ENCODE measurements around the gene GPR78. TPM values are rescaled to one million over a fixed set of nuclear protein-coding genes. Genes with fewer than 3 reads are reported as not detected.

The GPR78 gene
- total RNA-seq, 1 donor from 2014 or later: 3.2 TPM

GRCh38 chr4:8609406-8609805 lies 29.2 kb downstream of the GPR78 start:
- no peak overlapping the region for H3K27ac Mint-ChIP-seq
- H3K4me1 Mint-ChIP-seq: no peaks in the 10 kb centered on the region
- no peak overlapping the region for H3K4me3 Mint-ChIP-seq
- H3K27me3 Mint-ChIP-seq (ENCODE audit: low read depth): no peaks in the 10 kb centered on the region
- TF ChIP-seq, protein P1, sequence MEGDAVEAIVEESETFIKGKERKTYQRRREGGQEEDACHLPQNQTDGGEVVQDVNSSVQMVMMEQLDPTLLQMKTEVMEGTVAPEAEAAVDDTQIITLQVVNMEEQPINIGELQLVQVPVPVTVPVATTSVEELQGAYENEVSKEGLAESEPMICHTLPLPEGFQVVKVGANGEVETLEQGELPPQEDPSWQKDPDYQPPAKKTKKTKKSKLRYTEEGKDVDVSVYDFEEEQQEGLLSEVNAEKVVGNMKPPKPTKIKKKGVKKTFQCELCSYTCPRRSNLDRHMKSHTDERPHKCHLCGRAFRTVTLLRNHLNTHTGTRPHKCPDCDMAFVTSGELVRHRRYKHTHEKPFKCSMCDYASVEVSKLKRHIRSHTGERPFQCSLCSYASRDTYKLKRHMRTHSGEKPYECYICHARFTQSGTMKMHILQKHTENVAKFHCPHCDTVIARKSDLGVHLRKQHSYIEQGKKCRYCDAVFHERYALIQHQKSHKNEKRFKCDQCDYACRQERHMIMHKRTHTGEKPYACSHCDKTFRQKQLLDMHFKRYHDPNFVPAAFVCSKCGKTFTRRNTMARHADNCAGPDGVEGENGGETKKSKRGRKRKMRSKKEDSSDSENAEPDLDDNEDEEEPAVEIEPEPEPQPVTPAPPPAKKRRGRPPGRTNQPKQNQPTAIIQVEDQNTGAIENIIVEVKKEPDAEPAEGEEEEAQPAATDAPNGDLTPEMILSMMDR (IDR thresholded peaks at IDR 0.05; ENCODE audit: unreplicated experiment): no peak
- no peak for DNase-seq (ENCODE audit: low spot score in 2 of 2, unreplicated experiment in 2 of 2)
- H3K36me3 Mint-ChIP-seq: peaks cover 1% of the 10 kb centered on the region
- no peaks in the 10 kb centered on the region for H3K9me3 Mint-ChIP-seq

- no peaks in the 10 kb centered on the region for H3K4me1 Mint-ChIP-seq
- peaks cover 1% of the 10 kb centered on the region for H3K36me3 Mint-ChIP-seq
- no peaks in the 10 kb centered on the region for H3K27me3 Mint-ChIP-seq (ENCODE audit: low read depth)
- H3K4me3 Mint-ChIP-seq: no peak overlapping the region
- no peaks in the 10 kb centered on the region for H3K9me3 Mint-ChIP-seq
- no peak overlapping the region for H3K27ac Mint-ChIP-seq
- DNase-seq (ENCODE audit: low spot score in 2 of 2, unreplicated experiment in 2 of 2): no peak
- TF ChIP-seq, protein P1 (IDR thresholded peaks at IDR 0.05; ENCODE audit: unreplicated experiment): no peak
Observed at GRCh38 chr4:8609824-8610350, 29.7 kb downstream of the GPR78 start.

DNA sequence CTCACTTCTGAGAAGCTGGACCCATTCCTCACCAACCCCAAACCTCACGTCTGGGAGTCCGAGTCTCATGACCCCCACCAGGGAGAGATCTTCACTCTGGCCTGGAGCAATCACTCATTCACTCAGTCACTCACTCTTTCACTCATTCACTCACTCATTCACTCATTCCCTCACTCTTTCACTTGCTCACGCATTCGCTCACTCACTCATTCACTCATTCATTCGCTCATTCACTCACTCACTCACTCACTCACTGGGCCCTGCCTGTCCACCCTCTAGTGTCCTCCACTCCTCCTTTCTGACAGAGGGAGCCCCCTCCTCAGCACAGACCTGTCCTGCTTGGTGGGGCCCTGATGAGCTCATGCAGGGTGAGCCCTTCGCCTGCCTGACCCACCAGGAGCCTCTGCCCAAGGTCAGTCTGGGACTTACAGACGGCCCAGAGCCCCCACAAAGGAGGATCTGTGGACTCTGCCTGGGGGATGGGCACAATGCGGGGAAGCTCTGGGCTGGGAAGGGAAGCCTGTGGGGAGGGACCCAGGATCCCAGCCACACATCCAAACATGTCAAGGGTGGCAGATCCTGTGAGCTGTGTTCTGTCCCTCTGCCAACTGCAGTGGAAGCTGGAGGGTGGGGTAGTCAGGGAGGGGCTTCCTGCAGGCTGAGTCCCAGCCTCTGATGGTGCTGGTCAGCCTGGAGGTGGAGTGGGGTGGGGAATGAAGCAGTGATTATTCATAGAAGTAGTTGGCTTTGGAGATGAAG lies 30.8 kb downstream of the GPR78 start:
- Mint-ChIP-seq H3K27ac (no peak overlapping the region), H3K36me3 (peaks cover 6% of the 10 kb centered on the region), H3K9me3 (no peaks in the 10 kb centered on the region), H3K27me3 (ENCODE audit: low read depth) (no peaks in the 10 kb centered on the region), H3K4me3 (no peak overlapping the region), H3K4me1 (peaks cover 4% of the 10 kb centered on the region)
- TF ChIP-seq, protein P1 (IDR thresholded peaks at IDR 0.05; ENCODE audit: unreplicated experiment): no peak
- no peak for DNase-seq (ENCODE audit: low spot score in 2 of 2, unreplicated experiment in 2 of 2)

DNA sequence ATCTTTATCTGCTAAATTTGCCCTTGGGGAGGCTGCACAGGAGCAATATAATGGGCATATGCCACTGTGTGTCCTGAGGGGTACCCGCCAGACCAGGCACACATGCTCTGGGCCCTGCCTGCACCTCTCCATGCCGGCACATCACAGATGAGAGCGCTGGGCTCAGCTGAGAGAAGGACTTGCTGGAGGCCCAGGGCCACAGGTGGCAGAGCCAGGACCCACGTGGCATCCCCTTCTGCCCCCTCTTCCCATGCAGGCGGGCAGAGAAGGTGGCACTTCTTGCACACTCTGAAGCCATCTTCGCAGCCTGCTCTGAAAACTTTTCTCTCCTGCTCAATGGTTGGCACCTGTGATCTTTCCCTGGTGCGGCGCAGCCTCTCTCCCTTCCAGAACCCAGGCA lies 32.5 kb downstream of the GPR78 start:
- no peaks in the 10 kb centered on the region for H3K27me3 Mint-ChIP-seq (ENCODE audit: low read depth)
- no peak for DNase-seq (ENCODE audit: low spot score in 2 of 2, unreplicated experiment in 2 of 2)
- no peak overlapping the region for H3K4me3 Mint-ChIP-seq
- H3K27ac Mint-ChIP-seq: no peak overlapping the region
- H3K4me1 Mint-ChIP-seq: peaks cover 7% of the 10 kb centered on the region
- TF ChIP-seq, protein P1 (IDR thresholded peaks at IDR 0.05; ENCODE audit: unreplicated experiment): no peak
- peaks cover 6% of the 10 kb centered on the region for H3K36me3 Mint-ChIP-seq
- no peaks in the 10 kb centered on the region for H3K9me3 Mint-ChIP-seq

- Mint-ChIP-seq H3K9me3 (no peaks in the 10 kb centered on the region), H3K4me1 (peaks cover 7% of the 10 kb centered on the region), H3K27ac (no peak overlapping the region), H3K27me3 (ENCODE audit: low read depth) (no peaks in the 10 kb centered on the region), H3K36me3 (peaks cover 6% of the 10 kb centered on the region), H3K4me3 (no peak overlapping the region)
- DNase-seq (ENCODE audit: low spot score in 2 of 2, unreplicated experiment in 2 of 2): no peak
- TF ChIP-seq, protein P1 (IDR thresholded peaks at IDR 0.05; ENCODE audit: unreplicated experiment): no peak
Observed at GRCh38 chr4:8613421-8614364, 33.5 kb downstream of the GPR78 start.
